ENCODE measurements around the gene DND1. TPM values are rescaled to one million over a fixed set of nuclear protein-coding genes. Genes with fewer than 3 reads are reported as not detected.

Gene DND1
- 0.76 and 0.79 TPM in 2 replicates for total RNA-seq

GRCh38 chr5:140673187-140673976 lies at the start of gene DND1:
Gene DND1, minus strand, starts transcription at chr5:140673576. Its CDS starts 34 bp downstream, at chr5:140673542.

GRCh38 chr5:140700177-140701144 lies 27.1 kb upstream of the DND1 start, which contains the start of gene ZMAT2:
Gene ZMAT2, plus strand, starts transcription at chr5:140700447. Its CDS starts 14 bp downstream, at chr5:140700461.

GRCh38 chr5:140690941-140691924 lies 17.9 kb upstream of the DND1 start, which contains the start of the genes HARS1 and HARS2:
Gene HARS1, minus strand, starts transcription at chr5:140691370. Its CDS starts 66 bp downstream, at chr5:140691304.
Gene HARS2, plus strand, starts transcription at chr5:140691455. Its CDS starts 194 bp downstream, at chr5:140691649.

GRCh38 chr5:140664359-140665119 lies 8.8 kb downstream of the DND1 start, which contains the start of gene WDR55:
Gene WDR55, plus strand, starts transcription at chr5:140664904. Its CDS starts 9 bp downstream, at chr5:140664913.

GRCh38 chr5:140639148-140639981 lies 34.0 kb downstream of the DND1 start, which contains the start of gene TMCO6:
Gene TMCO6, plus strand, starts transcription at chr5:140639451. Its CDS starts 77 bp downstream, at chr5:140639528.

GRCh38 chr5:140633021-140633471 lies 40.3 kb downstream of the DND1 start, which contains the start of gene CD14:
Gene CD14, minus strand, starts transcription at chr5:140633175. Its CDS starts 104 bp downstream, at chr5:140633071.

Small RNA genes lying within 50 kb of the gene (small RNA-seq; reads per million reads assigned to genes)
- gene VTRNA1-1 (17.3 reads per million, percentile 96 among the genes with 10 or more reads in this experiment), gene VTRNA1-2 (21.2 reads per million, percentile 97 among the genes with 10 or more reads in this experiment)

Other genes starting within 250 kb of the DND1 start
- 0.87 and 3.1 TPM in 2 replicates for gene EIF4EBP3, start 125.9 kb downstream of the DND1 start, total RNA-seq
- 22.8 and 40.1 TPM in 2 replicates for gene SRA1, start 116.1 kb downstream of the DND1 start, total RNA-seq
- 30.1 and 36.9 TPM in 2 replicates for gene APBB3, start 109.0 kb downstream of the DND1 start, total RNA-seq
- gene SLC35A4, start 108.7 kb downstream of the DND1 start, total RNA-seq = 17.3 and 47.3 TPM in 2 replicates
- gene CD14, start 40.4 kb downstream of the DND1 start, total RNA-seq = 0.33 TPM in 1 of 2 replicates, not detected in the other
- 7.8 and 9.0 TPM in 2 replicates for gene TMCO6, start 34.1 kb downstream of the DND1 start, total RNA-seq
- gene NDUFA2, start 25.9 kb downstream of the DND1 start, total RNA-seq = 28.8 and 44.4 TPM in 2 replicates
- gene IK, start 25.7 kb downstream of the DND1 start, total RNA-seq = 76.9 and 102 TPM in 2 replicates
- gene WDR55, start 8.7 kb downstream of the DND1 start, total RNA-seq = 31.0 and 37.1 TPM in 2 replicates
- 45.1 and 53.8 TPM in 2 replicates for gene HARS1, start 17.8 kb upstream of the DND1 start, total RNA-seq
- gene HARS2, start 17.9 kb upstream of the DND1 start, total RNA-seq = 38.0 and 47.9 TPM in 2 replicates
- gene ZMAT2, start 26.9 kb upstream of the DND1 start, total RNA-seq = 26.1 and 40.8 TPM in 2 replicates
- not detected in 2 replicates for gene PCDHA1, start 112.6 kb upstream of the DND1 start, total RNA-seq
- gene PCDHA2, start 121.3 kb upstream of the DND1 start, total RNA-seq = under 0.01 TPM in 1 of 2 replicates, not detected in the other
- 0.11 and 0.39 TPM in 2 replicates for gene PCDHA3, start 127.5 kb upstream of the DND1 start, total RNA-seq
- gene PCDHA4, start 133.5 kb upstream of the DND1 start, total RNA-seq = 0.79 and 0.87 TPM in 2 replicates
- gene PCDHA5, start 148.0 kb upstream of the DND1 start, total RNA-seq = under 0.01 and 0.11 TPM in 2 replicates
- gene PCDHA6, start 154.4 kb upstream of the DND1 start, total RNA-seq = 0.22 and 0.39 TPM in 2 replicates
- 0.54 and 1.2 TPM in 2 replicates for gene PCDHA7, start 160.7 kb upstream of the DND1 start, total RNA-seq
- gene PCDHA8, start 167.6 kb upstream of the DND1 start, total RNA-seq = 0.11 and 0.39 TPM in 2 replicates
- under 0.01 TPM in 2 replicates for gene PCDHA9, start 174.8 kb upstream of the DND1 start, total RNA-seq
- 0.11 and 0.39 TPM in 2 replicates for gene PCDHA10, start 182.3 kb upstream of the DND1 start, total RNA-seq
- gene PCDHA11, start 195.4 kb upstream of the DND1 start, total RNA-seq = under 0.01 and 0.11 TPM in 2 replicates
- gene PCDHA12, start 201.7 kb upstream of the DND1 start, total RNA-seq = under 0.01 and 0.11 TPM in 2 replicates
- gene PCDHA13, start 208.5 kb upstream of the DND1 start, total RNA-seq = 0.11 and 0.39 TPM in 2 replicates